Thymus (tissue), 11 donors: Measurements from ENCODE around the gene CELSR2. TPM values are rescaled to one million over a fixed set of nuclear protein-coding genes. Genes with fewer than 3 reads are reported as not detected.
A peak's percentile ranks its signal among the peaks of the same experiment; 100 is the strongest.

ENCODE experiments used
- DNase-seq, 9 donors: peaks; one replicate each; pipeline ENCODE4 v3.0.0-alpha.2; 2013; ENCODE audit warnings: low spot score in 9 of 9, low read depth in 6 of 9, missing footprints in 1 of 9
- H3K27ac ChIP-seq, 2 donors: one replicate each; pipeline ENCODE4 v1.5.1; 2013; ENCODE audit warnings: control low read depth in 1 of 2, low read depth in 1 of 2, low read length in 1 of 2, mild to moderate bottlenecking in 1 of 2, moderate library complexity in 1 of 2
- H3K27me3 ChIP-seq, 2 donors: one replicate each; pipeline ENCODE4 v1.5.1; 2013; ENCODE audit warnings: low read length in 1 of 2; ENCODE audit not compliant: control insufficient read depth in 2 of 2, insufficient read depth in 1 of 2
- H3K36me3 ChIP-seq, 2 donors: one replicate each; pipeline ENCODE4 v1.5.1; 2013; ENCODE audit warnings: low read length in 1 of 2, mild to moderate bottlenecking in 1 of 2, moderate library complexity in 1 of 2; ENCODE audit not compliant: control insufficient read depth in 2 of 2, insufficient read depth in 2 of 2
- H3K4me1 ChIP-seq, 2 donors: one replicate each; pipeline ENCODE4 v1.5.1; 2013; ENCODE audit warnings: low read length in 2 of 2; ENCODE audit not compliant: control insufficient read depth in 2 of 2, insufficient read depth in 2 of 2
- H3K4me3 ChIP-seq, 2 donors: one replicate each; pipeline ENCODE4 v1.5.1; 2013; ENCODE audit warnings: low read length in 2 of 2, control low read depth in 1 of 2, mild to moderate bottlenecking in 1 of 2
- H3K9me3 ChIP-seq, 2 donors: one replicate each; pipeline ENCODE4 v1.5.1; 2013; ENCODE audit warnings: low read length in 1 of 2, mild to moderate bottlenecking in 1 of 2; ENCODE audit not compliant: control insufficient read depth in 2 of 2, insufficient read depth in 1 of 2
- WGBS: extraction: QIAGEN DNeasy Blood & Tissue Kit; methylation state at CpG from one replicate; pipeline ENCODE4 v1.1.7; 2013; 5-methylcytosine and 5-hydroxymethylcytosine counted together
- polyA plus RNA-seq: library from polyadenylated mRNA; stranded (reverse); fragments of 200-250 nt; gene quantifications from one replicate; pipeline ENCODE4 v1.2.3, GENCODE V29; 2013
- total RNA-seq: library from RNA; stranded (reverse); fragments of 120-200 nt; gene quantifications from one replicate; pipeline ENCODE4 v1.2.4, GENCODE V29; 2013
- donor health status: healthy.

The CELSR2 gene
- total and polyA plus RNA-seq, 2 donors = 1.2 to 2.5 TPM

DNA sequence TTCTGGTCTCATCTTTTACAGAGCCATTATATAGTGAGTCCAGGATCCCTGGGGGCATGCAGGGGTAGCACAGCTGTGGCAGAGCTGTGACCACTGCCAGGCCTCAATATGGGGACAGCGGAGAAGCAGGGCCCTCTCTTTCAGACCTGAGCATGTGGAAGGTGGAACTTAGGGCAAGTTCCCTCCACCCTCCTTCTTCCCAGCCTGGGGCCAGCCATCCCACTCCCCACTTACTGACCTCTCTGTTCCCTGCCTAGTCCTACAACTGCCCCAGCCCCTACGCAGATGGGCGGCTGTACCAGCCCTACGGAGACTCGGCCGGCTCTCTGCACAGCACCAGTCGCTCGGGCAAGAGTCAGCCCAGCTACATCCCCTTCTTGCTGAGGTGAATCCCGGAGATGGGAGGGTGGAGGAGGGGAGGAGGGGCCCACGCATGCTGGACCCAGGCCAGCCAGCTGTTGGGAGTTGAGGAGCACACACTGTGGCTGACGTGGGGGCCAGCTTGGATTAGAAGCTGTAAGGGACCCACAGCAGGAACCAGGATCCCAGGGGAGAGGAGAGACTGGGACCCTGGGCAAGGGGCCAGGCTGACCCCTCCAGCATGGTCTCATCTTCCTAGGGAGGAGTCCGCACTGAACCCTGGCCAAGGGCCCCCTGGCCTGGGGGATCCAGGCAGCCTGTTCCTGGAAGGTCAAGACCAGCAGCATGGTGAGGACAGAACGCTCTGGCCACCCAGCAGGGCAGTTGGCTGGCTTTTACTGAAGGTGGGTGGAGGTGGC lies 22.9 kb downstream of the CELSR2 start:
- WGBS = 97% methylated on average over 13 of the region's 13 CpGs
- Histone ChIP-seq H3K4me1 (peaks cover 0 to 8% of the 10 kb centered on the region in 2 donors), H3K27me3 (no peaks in the 10 kb centered on the region), H3K9me3 (no peaks in the 10 kb centered on the region), H3K36me3 (peaks cover 0 to 12% of the 10 kb centered on the region in 2 donors), H3K4me3 (no peak overlapping the region), H3K27ac (no peak overlapping the region)
- DNase-seq = no peak

DNA sequence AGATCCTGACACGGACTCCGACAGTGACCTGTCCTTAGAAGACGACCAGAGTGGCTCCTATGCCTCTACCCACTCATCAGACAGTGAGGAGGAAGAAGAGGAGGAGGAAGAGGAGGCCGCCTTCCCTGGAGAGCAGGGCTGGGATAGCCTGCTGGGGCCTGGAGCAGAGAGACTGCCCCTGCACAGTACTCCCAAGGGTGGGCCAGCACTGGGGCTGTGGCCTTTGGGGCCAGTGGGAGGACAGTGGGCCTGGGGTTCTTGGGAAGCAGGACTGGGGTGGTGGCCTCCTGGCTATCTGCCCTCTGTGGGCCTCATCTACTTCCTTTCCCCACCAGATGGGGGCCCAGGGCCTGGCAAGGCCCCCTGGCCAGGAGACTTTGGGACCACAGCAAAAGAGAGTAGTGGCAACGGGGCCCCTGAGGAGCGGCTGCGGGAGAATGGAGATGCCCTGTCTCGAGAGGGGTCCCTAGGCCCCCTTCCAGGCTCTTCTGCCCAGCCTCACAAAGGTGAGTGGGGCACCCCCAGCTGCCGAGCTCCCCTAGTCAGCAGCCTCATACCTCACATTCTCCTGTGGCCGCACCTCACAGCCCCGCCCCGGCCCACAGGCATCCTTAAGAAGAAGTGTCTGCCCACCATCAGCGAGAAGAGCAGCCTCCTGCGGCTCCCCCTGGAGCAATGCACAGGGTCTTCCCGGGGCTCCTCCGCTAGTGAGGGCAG lies 23.6 kb downstream of the CELSR2 start:
- H3K4me3 ChIP-seq = no peak overlapping the region

DNA sequence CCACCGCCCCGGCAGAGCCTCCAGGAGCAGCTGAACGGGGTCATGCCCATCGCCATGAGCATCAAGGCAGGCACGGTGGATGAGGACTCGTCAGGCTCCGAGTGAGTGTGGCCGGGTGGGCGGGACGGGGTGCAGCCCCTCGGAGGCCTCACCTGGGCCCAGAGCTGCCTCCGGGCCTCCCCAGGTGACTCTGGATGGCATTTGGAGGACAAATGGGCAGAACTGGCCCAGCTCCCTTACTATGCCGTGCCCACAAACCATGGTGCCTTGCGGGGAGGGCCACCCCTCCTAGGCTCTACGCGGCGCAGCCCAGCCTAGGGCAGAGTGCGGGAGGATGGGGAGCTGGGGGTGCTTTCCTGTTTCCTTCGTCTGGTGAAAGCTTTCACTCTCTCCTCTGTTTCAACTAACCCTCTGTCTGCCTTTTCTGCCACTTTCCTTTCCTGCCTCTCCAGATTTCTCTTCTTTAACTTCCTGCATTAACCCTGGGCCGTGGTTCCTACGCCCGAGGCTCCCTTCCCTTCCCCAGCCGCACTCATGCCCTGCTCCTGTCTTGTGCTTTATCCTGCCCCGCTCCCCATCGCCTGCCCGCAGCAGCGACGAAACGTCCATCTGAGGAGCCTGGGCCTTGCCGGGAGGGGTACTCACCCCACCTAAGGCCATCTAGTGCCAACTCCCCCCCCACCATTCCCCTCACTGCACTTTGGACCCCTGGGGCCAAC lies 24.4 kb downstream of the CELSR2 start:
- DNase-seq = no peak
- WGBS = 61% methylated on average over 30 of the region's 30 CpGs
- peaks cover 5 to 8% of the 10 kb centered on the region in 2 donors for H3K36me3 ChIP-seq
- no peaks in the 10 kb centered on the region for H3K27me3 ChIP-seq
- H3K4me3 ChIP-seq = no peak overlapping the region
- H3K27ac ChIP-seq = no peak overlapping the region
- H3K9me3 ChIP-seq = peaks cover 0 to 2% of the 10 kb centered on the region in 2 donors
- H3K4me1 ChIP-seq = peaks cover 0 to 12% of the 10 kb centered on the region in 2 donors

More for the DNA sequence above, 23.6 kb downstream of the CELSR2 start:
- 95% methylated on average over 16 of the region's 16 CpGs for WGBS
- DNase-seq = no peak
- Histone ChIP-seq H3K4me1 (peaks cover 0 to 12% of the 10 kb centered on the region in 2 donors), H3K27ac (no peak overlapping the region), H3K36me3 (peaks cover 2 to 8% of the 10 kb centered on the region in 2 donors), H3K9me3 (peaks cover 0 to 2% of the 10 kb centered on the region in 2 donors), H3K27me3 (no peaks in the 10 kb centered on the region)

DNA sequence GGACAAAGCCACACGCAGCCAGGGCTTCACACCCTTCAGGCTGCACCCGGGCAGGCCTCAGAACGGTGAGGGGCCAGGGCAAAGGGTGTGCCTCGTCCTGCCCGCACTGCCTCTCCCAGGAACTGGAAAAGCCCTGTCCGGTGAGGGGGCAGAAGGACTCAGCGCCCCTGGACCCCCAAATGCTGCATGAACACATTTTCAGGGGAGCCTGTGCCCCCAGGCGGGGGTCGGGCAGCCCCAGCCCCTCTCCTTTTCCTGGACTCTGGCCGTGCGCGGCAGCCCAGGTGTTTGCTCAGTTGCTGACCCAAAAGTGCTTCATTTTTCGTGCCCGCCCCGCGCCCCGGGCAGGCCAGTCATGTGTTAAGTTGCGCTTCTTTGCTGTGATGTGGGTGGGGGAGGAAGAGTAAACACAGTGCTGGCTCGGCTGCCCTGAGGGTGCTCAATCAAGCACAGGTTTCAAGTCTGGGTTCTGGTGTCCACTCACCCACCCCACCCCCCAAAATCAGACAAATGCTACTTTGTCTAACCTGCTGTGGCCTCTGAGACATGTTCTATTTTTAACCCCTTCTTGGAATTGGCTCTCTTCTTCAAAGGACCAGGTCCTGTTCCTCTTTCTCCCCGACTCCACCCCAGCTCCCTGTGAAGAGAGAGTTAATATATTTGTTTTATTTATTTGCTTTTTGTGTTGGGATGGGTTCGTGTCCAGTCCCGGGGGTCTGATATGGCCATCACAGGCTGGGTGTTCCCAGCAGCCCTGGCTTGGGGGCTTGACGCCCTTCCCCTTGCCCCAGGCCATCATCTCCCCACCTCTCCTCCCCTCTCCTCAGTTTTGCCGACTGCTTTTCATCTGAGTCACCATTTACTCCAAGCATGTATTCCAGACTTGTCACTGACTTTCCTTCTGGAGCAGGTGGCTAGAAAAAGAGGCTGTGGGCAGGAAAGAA lies 25.5 kb downstream of the CELSR2 start:
- Histone ChIP-seq H3K4me1 (peaks cover 0 to 12% of the 10 kb centered on the region in 2 donors), H3K36me3 (peaks cover 5 to 8% of the 10 kb centered on the region in 2 donors), H3K9me3 (peaks cover 0 to 2% of the 10 kb centered on the region in 2 donors), H3K27me3 (no peaks in the 10 kb centered on the region), H3K4me3 (no peak overlapping the region), H3K27ac (no peak overlapping the region)
- DNase-seq = no peak
- 75% methylated on average over 24 of the region's 24 CpGs for WGBS

DNA sequence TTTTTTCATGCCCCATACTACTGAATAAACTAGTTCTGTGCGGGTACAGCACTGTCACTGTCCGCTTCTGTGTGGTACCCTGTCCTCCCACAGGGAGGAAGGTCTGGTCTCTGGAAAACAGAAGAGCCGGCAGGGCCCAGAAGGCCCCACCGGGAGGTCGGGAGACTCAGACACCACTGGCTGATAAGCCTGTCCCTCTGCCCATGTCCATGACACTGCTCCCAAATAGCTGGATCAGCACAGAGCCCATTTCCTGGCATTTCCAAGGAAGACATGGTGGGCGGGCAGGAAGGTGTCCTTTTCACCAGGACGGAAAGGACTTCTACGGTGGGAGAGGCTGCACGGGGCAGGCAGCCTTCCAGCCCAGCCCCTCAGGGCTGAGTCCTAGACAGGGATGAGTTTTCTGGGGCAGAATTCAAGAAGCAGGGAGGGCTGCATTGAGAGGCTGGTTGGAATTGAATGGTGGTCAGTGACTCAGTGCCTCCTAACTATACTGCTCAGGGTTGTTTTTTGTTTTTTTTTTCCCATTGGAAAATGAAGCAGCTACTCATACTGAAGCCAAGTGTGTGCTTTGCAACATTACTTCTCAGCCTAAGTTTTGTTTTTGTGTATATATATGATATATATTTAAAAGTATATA lies 26.5 kb downstream of the CELSR2 start:
- Histone ChIP-seq H3K27ac (no peak overlapping the region), H3K36me3 (peaks cover 6 to 18% of the 10 kb centered on the region in 2 donors), H3K9me3 (peaks cover 0 to 2% of the 10 kb centered on the region in 2 donors), H3K4me1 (peaks cover 0 to 12% of the 10 kb centered on the region in 2 donors), H3K27me3 (no peaks in the 10 kb centered on the region), H3K4me3 (no peak overlapping the region)
- 94% methylated on average over 9 of the region's 9 CpGs for WGBS
- no peak for DNase-seq

DNA sequence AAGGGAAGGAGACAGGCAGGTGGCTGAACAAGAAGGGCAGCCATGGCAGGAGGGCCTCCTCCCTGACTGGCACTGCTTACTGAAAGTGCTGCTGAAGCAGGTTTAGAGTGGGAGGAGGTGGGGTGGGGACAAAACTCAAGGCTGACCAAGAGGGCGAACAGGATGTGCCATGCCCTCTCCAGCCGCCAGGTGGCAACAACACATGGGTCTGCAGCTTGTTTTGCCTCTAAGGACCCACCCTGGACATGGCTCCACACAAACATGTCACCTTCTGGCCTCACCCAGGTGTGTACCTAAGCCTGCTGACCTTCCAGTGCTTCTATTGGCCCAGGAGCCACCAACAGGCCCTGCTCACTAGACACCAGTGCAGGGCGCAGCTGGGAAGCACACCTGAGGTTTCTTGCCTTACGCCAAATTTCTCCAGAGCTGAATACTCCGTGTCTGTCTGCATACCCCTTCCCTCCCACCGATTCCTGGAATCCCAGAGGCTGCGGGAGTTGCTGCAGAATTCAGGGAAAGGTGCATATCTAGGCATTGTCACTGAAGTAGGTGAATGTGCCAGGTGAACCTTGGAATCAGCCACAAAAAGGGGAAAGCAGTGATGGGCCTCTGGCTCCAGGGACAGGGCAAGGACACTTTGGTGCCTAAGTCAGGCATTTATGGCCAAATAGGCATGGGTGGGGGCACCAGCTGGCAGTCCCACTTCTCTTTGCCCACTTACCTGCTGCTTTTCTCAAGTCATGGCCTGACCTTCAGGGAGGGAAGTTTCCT lies 28.3 kb downstream of the CELSR2 start:
- 80% methylated on average over 7 of the region's 7 CpGs for WGBS
- no peak overlapping the region for H3K4me3 ChIP-seq

DNA sequence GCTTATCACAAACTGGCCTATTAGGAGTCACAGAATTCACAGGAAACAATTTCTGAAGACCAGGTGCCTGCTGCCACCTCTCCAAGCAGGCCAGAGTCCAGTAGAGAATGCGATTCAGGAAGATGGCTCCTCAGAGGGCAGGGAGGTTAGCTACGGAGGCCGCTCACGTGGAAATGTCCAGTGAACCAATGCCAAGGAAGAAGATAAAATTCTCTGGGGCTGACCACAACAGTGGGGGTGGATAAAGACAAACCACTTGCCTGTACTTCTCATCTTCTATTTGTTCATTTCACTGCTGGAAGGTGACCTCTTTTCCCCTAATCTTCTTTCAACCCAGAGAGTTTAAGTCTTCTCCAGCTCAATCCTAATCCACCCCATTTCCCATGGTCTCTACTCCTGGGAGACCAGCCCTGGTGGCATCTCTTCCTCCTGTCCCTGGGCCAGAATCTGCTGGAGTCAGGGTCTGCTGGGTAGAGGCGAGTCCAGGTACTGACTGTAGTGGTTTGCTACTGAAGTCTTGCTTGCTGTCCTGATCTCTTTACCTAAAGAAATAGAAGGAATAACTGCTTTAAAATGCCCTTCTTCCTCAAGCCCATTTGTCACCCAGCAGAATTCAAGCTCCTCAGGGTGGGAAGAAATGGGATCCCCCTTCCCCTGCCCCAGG lies 30.4 kb downstream of the CELSR2 start:
- peaks cover 0 to 2% of the 10 kb centered on the region in 2 donors for H3K9me3 ChIP-seq
- H3K4me3 ChIP-seq = no peak overlapping the region
- H3K27me3 ChIP-seq = no peaks in the 10 kb centered on the region
- H3K36me3 ChIP-seq = peaks cover 7 to 18% of the 10 kb centered on the region in 2 donors
- peaks cover 14 to 33% of the 10 kb centered on the region in 2 donors for H3K4me1 ChIP-seq
- DNase-seq = no peak
- H3K27ac ChIP-seq = no peak overlapping the region
- 98% methylated on average over 5 of the region's 5 CpGs for WGBS

More for the DNA sequence above, 28.3 kb downstream of the CELSR2 start:
- peaks cover 7 to 18% of the 10 kb centered on the region in 2 donors for H3K36me3 ChIP-seq
- peaks cover 11 to 25% of the 10 kb centered on the region in 2 donors for H3K4me1 ChIP-seq
- DNase-seq = peak in 8 of 9 donors; percentile 18 to 67 (median 42)
- H3K27ac ChIP-seq = no peak overlapping the region
- no peaks in the 10 kb centered on the region for H3K27me3 ChIP-seq
- peaks cover 0 to 2% of the 10 kb centered on the region in 2 donors for H3K9me3 ChIP-seq
